ENCODE data around the gene ZNF575. TPM values are rescaled to one million over a fixed set of nuclear protein-coding genes. Genes with fewer than 3 reads are reported as not detected.
"Not testable (repeated sequence)": the region's sequence is repeated elsewhere in the genome, so short reads cannot be mapped to it uniquely, and the experiment has no call there.

Gene ZNF575
- total RNA-seq, 2 donors from 2014 or later: 2.1 to 3.4 TPM

GRCh38 chr19:43534305-43534815 lies 1.4 kb downstream of the ZNF575 start:
- intact Hi-C loops (cut with DNase I): loop anchor here in 1 of 2 donors (10.0 kb wide), 1 partner anchor 60 kb away; the partner anchor contains the start of genes IRGQ and ZNF576
- DNase-seq (ENCODE audit: low spot score): no peak

- intact Hi-C loops (cut with DNase I): loop anchor here in 1 of 2 donors (10.0 kb wide), 1 partner anchor 60 kb away; the partner anchor contains the start of genes IRGQ and ZNF576
- peak; percentile 90 for DNase-seq (ENCODE audit: low spot score)
These were observed 2.1 kb downstream of the ZNF575 start for GRCh38 chr19:43534816-43535761.

- DNase-seq (ENCODE audit: low spot score): no peak
- intact Hi-C loops (cut with DNase I): loop anchor here in 1 of 2 donors (10.0 kb wide), 1 partner anchor 56 kb away; the partner anchor contains the start of genes IRGQ and ZNF576
These were observed 5.9 kb downstream of the ZNF575 start for GRCh38 chr19:43538922-43539321.

GRCh38 chr19:43540381-43540780 lies 7.4 kb downstream of the ZNF575 start:
- no peak for DNase-seq (ENCODE audit: low spot score)
- intact Hi-C loops (cut with DNase I): no loop called here

- intact Hi-C loops (cut with DNase I): no loop called here
- no peak for DNase-seq (ENCODE audit: low spot score)
These were observed 9.1 kb downstream of the ZNF575 start for GRCh38 chr19:43541920-43542650.

GRCh38 chr19:43544077-43544476 lies 11.1 kb downstream of the ZNF575 start:
- intact Hi-C loops (cut with DNase I): no loop called here

GRCh38 chr19:43545276-43545675 lies 12.3 kb downstream of the ZNF575 start:
- intact Hi-C loops (cut with DNase I): no loop called here
- peak; percentile 53 for DNase-seq (ENCODE audit: low spot score)

More at GRCh38 chr19:43544077-43544476, 11.1 kb downstream of the ZNF575 start:
- DNase-seq (ENCODE audit: low spot score): peak; percentile 55

- no peak for DNase-seq (ENCODE audit: low spot score)
- intact Hi-C loops (cut with DNase I): no loop called here
These were observed 13.0 kb downstream of the ZNF575 start for GRCh38 chr19:43545981-43546380.

- intact Hi-C loops (cut with DNase I): no loop called here
- no peak for DNase-seq (ENCODE audit: low spot score)
These were observed 13.6 kb downstream of the ZNF575 start for GRCh38 chr19:43546581-43546980.

GRCh38 chr19:43547926-43548325 lies 14.9 kb downstream of the ZNF575 start:
- intact Hi-C loops (cut with DNase I); DNase-seq (ENCODE audit: low spot score): not testable (repeated sequence)

GRCh38 chr19:43548706-43549105 lies 15.7 kb downstream of the ZNF575 start:
- intact Hi-C loops (cut with DNase I): no loop called here
- no peak for DNase-seq (ENCODE audit: low spot score)

- intact Hi-C loops (cut with DNase I): loop anchor here in 1 of 2 donors (10.0 kb wide), 1 partner anchor 103 kb away; no protein-coding TSS in a partner anchor
- no peak for DNase-seq (ENCODE audit: low spot score)
These were observed 18.6 kb downstream of the ZNF575 start for GRCh38 chr19:43551399-43552197.

GRCh38 chr19:43552198-43552450 lies 19.1 kb downstream of the ZNF575 start:
- intact Hi-C loops (cut with DNase I): loop anchor here in 1 of 2 donors (10.0 kb wide), 1 partner anchor 103 kb away; no protein-coding TSS in a partner anchor

GRCh38 chr19:43552616-43553015 lies 19.6 kb downstream of the ZNF575 start:
- intact Hi-C loops (cut with DNase I): loop anchor here in 1 of 2 donors (10.0 kb wide), 1 partner anchor 102 kb away; no protein-coding TSS in a partner anchor
- DNase-seq (ENCODE audit: low spot score): no peak

More at GRCh38 chr19:43552198-43552450, 19.1 kb downstream of the ZNF575 start:
- no peak for DNase-seq (ENCODE audit: low spot score)

- intact Hi-C loops (cut with DNase I): loop anchor here in 1 of 2 donors (10.0 kb wide), 1 partner anchor 101 kb away; no protein-coding TSS in a partner anchor
These were observed 20.7 kb downstream of the ZNF575 start for GRCh38 chr19:43553656-43554055.

GRCh38 chr19:43554317-43554895 lies 21.4 kb downstream of the ZNF575 start:
- intact Hi-C loops (cut with DNase I): loop anchor here in 1 of 2 donors (10.0 kb wide), 1 partner anchor 100 kb away; no protein-coding TSS in a partner anchor
- no peak for DNase-seq (ENCODE audit: low spot score)

More at GRCh38 chr19:43553656-43554055, 20.7 kb downstream of the ZNF575 start:
- no peak for DNase-seq (ENCODE audit: low spot score)

- DNase-seq (ENCODE audit: low spot score): no peak
- intact Hi-C loops (cut with DNase I): loop anchor here in 1 of 2 donors (10.0 kb wide), 1 partner anchor 100 kb away; no protein-coding TSS in a partner anchor
These were observed 22.3 kb downstream of the ZNF575 start for GRCh38 chr19:43555185-43555770.

- no peak for DNase-seq (ENCODE audit: low spot score)
- intact Hi-C loops (cut with DNase I): no loop called here
These were observed 27.7 kb downstream of the ZNF575 start for GRCh38 chr19:43560687-43561086.

All from posterior vena cava (tissue), 2 donors.